ENCODE results near the gene KIF26B.

- TF ChIP-seq CTCF (IDR thresholded peaks at IDR 0.05; ENCODE audit: insufficient read depth, low read length, poor library complexity, severe bottlenecking): no peak
- no peak for TF ChIP-seq EZH2phosphoT487 (conservative IDR thresholded peaks at IDR 0.05; ENCODE audit: low read length)
Measured at GRCh38 chr1:245486775-245487470, 332.1 kb downstream of the KIF26B start.

Data from SU-DHL-6 (cell line).